GM12892 (cell line): ENCODE results near the gene GULP1.
"Not testable (repeated sequence)": the region's sequence is repeated elsewhere in the genome, so short reads cannot be mapped to it uniquely, and the experiment has no call there.

Experiments
- POLR2A ChIP-seq: IDR thresholded peaks from 2 replicates; pipeline ENCODE4 v1.6.1; 2011; ENCODE audit warnings: low read depth, low read length, control low read depth
- POLR2AphosphoS5 ChIP-seq: IDR thresholded peaks from 2 replicates; pipeline ENCODE4 v1.6.1; 2011; ENCODE audit warnings: low read depth, low read length, control low read depth

GRCh38 chr2:188606596-188606995, 314.9 kb downstream of the GULP1 start:
- TF ChIP-seq POLR2AphosphoS5, POLR2A: not testable (repeated sequence)
